ENCODE results near the gene ETV5. TPM values are rescaled to one million over a fixed set of nuclear protein-coding genes. Genes with fewer than 3 reads are reported as not detected.

Gene ETV5
- total RNA-seq, 1 donor from 2014 or later, result 29.7 TPM

DNA sequence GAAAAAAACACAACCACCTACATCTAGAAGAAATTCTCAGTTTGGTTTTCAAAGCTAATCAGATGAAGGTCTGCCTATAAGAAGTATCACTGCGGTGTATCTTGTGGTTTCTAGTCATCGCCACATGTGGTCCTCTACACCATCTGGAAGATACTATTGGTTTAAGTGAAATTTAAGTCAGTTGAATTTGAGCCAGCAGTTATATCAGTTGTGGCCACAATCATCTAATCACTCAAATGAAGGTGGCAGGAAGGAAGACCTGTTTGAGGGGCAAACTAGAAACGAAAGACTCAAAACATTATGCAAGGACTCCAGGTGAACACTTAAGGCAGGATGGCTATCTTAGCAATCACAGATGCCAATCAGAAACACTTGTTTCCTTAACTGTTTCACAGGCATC is 48.7 kb downstream of the ETV5 start:
- TF ChIP-seq, protein P1, sequence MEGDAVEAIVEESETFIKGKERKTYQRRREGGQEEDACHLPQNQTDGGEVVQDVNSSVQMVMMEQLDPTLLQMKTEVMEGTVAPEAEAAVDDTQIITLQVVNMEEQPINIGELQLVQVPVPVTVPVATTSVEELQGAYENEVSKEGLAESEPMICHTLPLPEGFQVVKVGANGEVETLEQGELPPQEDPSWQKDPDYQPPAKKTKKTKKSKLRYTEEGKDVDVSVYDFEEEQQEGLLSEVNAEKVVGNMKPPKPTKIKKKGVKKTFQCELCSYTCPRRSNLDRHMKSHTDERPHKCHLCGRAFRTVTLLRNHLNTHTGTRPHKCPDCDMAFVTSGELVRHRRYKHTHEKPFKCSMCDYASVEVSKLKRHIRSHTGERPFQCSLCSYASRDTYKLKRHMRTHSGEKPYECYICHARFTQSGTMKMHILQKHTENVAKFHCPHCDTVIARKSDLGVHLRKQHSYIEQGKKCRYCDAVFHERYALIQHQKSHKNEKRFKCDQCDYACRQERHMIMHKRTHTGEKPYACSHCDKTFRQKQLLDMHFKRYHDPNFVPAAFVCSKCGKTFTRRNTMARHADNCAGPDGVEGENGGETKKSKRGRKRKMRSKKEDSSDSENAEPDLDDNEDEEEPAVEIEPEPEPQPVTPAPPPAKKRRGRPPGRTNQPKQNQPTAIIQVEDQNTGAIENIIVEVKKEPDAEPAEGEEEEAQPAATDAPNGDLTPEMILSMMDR (IDR thresholded peaks at IDR 0.05; ENCODE audit: unreplicated experiment), result no peak
- Mint-ChIP-seq H3K27ac (no peak overlapping the region), H3K4me3 (no peak overlapping the region), H3K36me3 (peaks cover 9% of the 10 kb centered on the region), H3K27me3 (ENCODE audit: low read depth) (no peaks in the 10 kb centered on the region), H3K9me3 (no peaks in the 10 kb centered on the region), H3K4me1 (no peaks in the 10 kb centered on the region)
- DNase-seq (ENCODE audit: low spot score in 2 of 2, unreplicated experiment in 2 of 2), result no peak

GRCh38 chr3:186059192-186059591 is 49.7 kb downstream of the ETV5 start:
- H3K36me3 Mint-ChIP-seq, result peaks cover 9% of the 10 kb centered on the region
- TF ChIP-seq, protein P1 (IDR thresholded peaks at IDR 0.05; ENCODE audit: unreplicated experiment), result no peak
- H3K9me3 Mint-ChIP-seq, result no peaks in the 10 kb centered on the region
- peaks cover 2% of the 10 kb centered on the region for H3K4me1 Mint-ChIP-seq
- DNase-seq (ENCODE audit: low spot score in 2 of 2, unreplicated experiment in 2 of 2), result no peak
- H3K27ac Mint-ChIP-seq, result no peak overlapping the region
- H3K27me3 Mint-ChIP-seq (ENCODE audit: low read depth), result no peaks in the 10 kb centered on the region
- no peak overlapping the region for H3K4me3 Mint-ChIP-seq

GRCh38 chr3:186058225-186058624 is 50.7 kb downstream of the ETV5 start:
- Mint-ChIP-seq H3K27ac (no peak overlapping the region), H3K4me1 (peaks cover 2% of the 10 kb centered on the region), H3K9me3 (no peaks in the 10 kb centered on the region), H3K4me3 (no peak overlapping the region), H3K27me3 (ENCODE audit: low read depth) (no peaks in the 10 kb centered on the region), H3K36me3 (peaks cover 8% of the 10 kb centered on the region)
- no peak for DNase-seq (ENCODE audit: low spot score in 2 of 2, unreplicated experiment in 2 of 2)
- TF ChIP-seq, protein P1 (IDR thresholded peaks at IDR 0.05; ENCODE audit: unreplicated experiment), result no peak

GRCh38 chr3:186057594-186057993 is 51.3 kb downstream of the ETV5 start:
- Mint-ChIP-seq H3K27ac (no peak overlapping the region), H3K9me3 (no peaks in the 10 kb centered on the region), H3K4me1 (peaks cover 2% of the 10 kb centered on the region), H3K27me3 (ENCODE audit: low read depth) (no peaks in the 10 kb centered on the region), H3K36me3 (peaks cover 6% of the 10 kb centered on the region), H3K4me3 (no peak overlapping the region)
- no peak for DNase-seq (ENCODE audit: low spot score in 2 of 2, unreplicated experiment in 2 of 2)
- TF ChIP-seq, protein P1 (IDR thresholded peaks at IDR 0.05; ENCODE audit: unreplicated experiment), result no peak

DNA sequence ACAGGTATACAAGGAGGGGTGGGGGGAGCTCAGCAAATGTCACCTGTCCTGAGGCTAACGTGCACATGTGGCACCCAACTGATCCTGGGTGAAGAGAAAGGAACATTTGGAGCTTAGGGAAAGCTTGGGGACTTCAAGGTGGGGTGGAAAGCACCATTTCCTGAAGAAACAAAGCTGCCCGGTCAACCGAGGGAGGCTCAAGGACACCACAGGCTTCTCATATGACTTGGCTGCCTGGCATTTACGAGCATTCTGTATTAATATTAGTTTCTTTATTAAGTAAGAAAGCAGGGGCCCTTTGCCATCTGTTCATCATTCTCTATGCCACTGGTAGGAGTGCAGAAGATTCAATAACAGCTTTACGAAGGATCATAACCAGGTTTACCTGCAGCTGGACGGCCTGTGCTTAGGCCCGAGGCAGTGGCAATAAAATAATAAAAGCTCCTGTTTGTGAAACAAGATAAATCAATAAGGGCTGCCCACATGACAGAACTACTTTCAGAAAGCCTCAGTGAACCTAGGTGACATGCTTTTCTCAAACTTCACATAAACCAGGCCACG is 54.0 kb downstream of the ETV5 start:
- TF ChIP-seq, protein P1 (IDR thresholded peaks at IDR 0.05; ENCODE audit: unreplicated experiment), result no peak
- peaks cover 2% of the 10 kb centered on the region for H3K4me1 Mint-ChIP-seq

More for the DNA sequence above, 54.0 kb downstream of the ETV5 start:
- Mint-ChIP-seq H3K36me3 (peaks cover 8% of the 10 kb centered on the region), H3K4me3 (no peak overlapping the region), H3K27ac (no peak overlapping the region), H3K27me3 (ENCODE audit: low read depth) (no peaks in the 10 kb centered on the region), H3K9me3 (no peaks in the 10 kb centered on the region)
- no peak for DNase-seq (ENCODE audit: low spot score in 2 of 2, unreplicated experiment in 2 of 2)

Data from mesothelial cell of epicardium (in vitro differentiated cells).